Activated CD4-positive, alpha-beta T cell treated with anti-CD3 and anti-CD28 coated beads for 36 hours (primary cell): ENCODE data around the gene PDE2A. TPM values are rescaled to one million over a fixed set of nuclear protein-coding genes. Genes with fewer than 3 reads are reported as not detected.

Experiments used
- microRNA-seq: library from miRNA; unstranded; fragments of <30 nt; microRNA quantifications from one replicate; pipeline ENCODE4 v1.2.0, GENCODE V29; 2021; ENCODE audit warnings: borderline replicate concordance
- total RNA-seq, 2 experiments: library from RNA; stranded (reverse); gene quantifications; one replicate each; pipeline ENCODE4 v1.2.3, GENCODE V29; 2021

Gene PDE2A
- total RNA-seq, 2 experiments from 2014 or later: 0.30 to 0.73 TPM

Small RNA genes lying within 50 kb of the gene (microRNA-seq; reads per million reads assigned to microRNA genes)
- gene MIR139: 22.9 reads per million, percentile 46 among the genes with 10 or more reads in this experiment

Other genes with a start within 250 kb of the PDE2A start
- gene CLPB, start 239.9 kb downstream of the PDE2A start, total RNA-seq: 10 to 100 TPM; 35.8 to 40.2 TPM
- 10 to 100 TPM; 69.9 to 76.6 TPM for gene ARAP1, start 78.0 kb upstream of the PDE2A start, total RNA-seq
- gene STARD10, start 119.6 kb upstream of the PDE2A start, total RNA-seq: 10 to 100 TPM in 1 of 2 experiments, 1 to 10 TPM in 1; 8.3 to 12.9 TPM
- gene ATG16L2, start 140.0 kb upstream of the PDE2A start, total RNA-seq: 10 to 100 TPM; 55.3 to 59.4 TPM